ENCODE data around the gene PTRH1. TPM values are rescaled to one million over a fixed set of nuclear protein-coding genes. Genes with fewer than 3 reads are reported as not detected.
"Not testable (repeated sequence)": the region's sequence is repeated elsewhere in the genome, so short reads cannot be mapped to it uniquely, and the experiment has no call there.

The PTRH1 gene
- total RNA-seq, 1 experiment from 2014 or later = 8.7 TPM

- Histone ChIP-seq H3K4me1 (no peaks in the 10 kb centered on the region), H3K27me3 (replicated peaks; ENCODE audit: control insufficient read depth, insufficient read depth, low read length) (no peaks in the 10 kb centered on the region; the same call in 1 of the 2 replicates), H3K9me3 (no peaks in the 10 kb centered on the region), H3K4me3 (ENCODE audit: low read depth, low read length) (no peak overlapping the region), H3K36me3 (ENCODE audit: control insufficient read depth, insufficient read depth, low read length) (no peaks in the 10 kb centered on the region)
- POLR2A ChIA-PET = no interaction called here
- H3K36me3 Mint-ChIP-seq (ENCODE audit: insufficient read depth, unreplicated experiment) = no peaks in the 10 kb centered on the region
- no peak overlapping the region for H3K4me3 Mint-ChIP-seq (ENCODE audit: unreplicated experiment)
- no peak for TF ChIP-seq CTCF (IDR thresholded peaks at IDR 0.05; ENCODE audit: insufficient read depth in 1 of 2, low read depth in 1 of 2, low read length in 1 of 2, severe bottlenecking in 1 of 2, unreplicated experiment in 1 of 2)
- DNase-seq = no peak
- no TSS peak for BruUV-seq (replicated peaks)
- CTCF ChIA-PET = no interaction called here
- H3K27ac Mint-ChIP-seq (ENCODE audit: unreplicated experiment) = no peak overlapping the region
- intact Hi-C loops (cut with micrococcal nuclease; ENCODE audit: unreplicated experiment) = no loop called here
- no peaks in the 10 kb centered on the region for H3K4me1 Mint-ChIP-seq (ENCODE audit: low read depth, unreplicated experiment)
- peaks cover 14% of the 10 kb centered on the region for H3K27me3 Mint-ChIP-seq (ENCODE audit: insufficient read depth, unreplicated experiment)
- H3K9me3 Mint-ChIP-seq (ENCODE audit: unreplicated experiment) = no peaks in the 10 kb centered on the region
Observed at GRCh38 chr9:127761491-127761956, 46.1 kb upstream of the PTRH1 start.

GRCh38 chr9:127761061-127761460 is 45.6 kb upstream of the PTRH1 start:
- Mint-ChIP-seq H3K27me3 (ENCODE audit: insufficient read depth, unreplicated experiment) (peaks cover 14% of the 10 kb centered on the region), H3K4me3 (ENCODE audit: unreplicated experiment) (no peak overlapping the region), H3K9me3 (ENCODE audit: unreplicated experiment) (no peaks in the 10 kb centered on the region), H3K4me1 (ENCODE audit: low read depth, unreplicated experiment) (no peaks in the 10 kb centered on the region), H3K27ac (ENCODE audit: unreplicated experiment) (no peak overlapping the region), H3K36me3 (ENCODE audit: insufficient read depth, unreplicated experiment) (no peaks in the 10 kb centered on the region)
- no peaks in the 10 kb centered on the region for H3K9me3 ChIP-seq
- intact Hi-C loops (cut with micrococcal nuclease; ENCODE audit: unreplicated experiment) = no loop called here
- no peaks in the 10 kb centered on the region; the same call in 1 of the 2 replicates for H3K27me3 ChIP-seq (replicated peaks; ENCODE audit: control insufficient read depth, insufficient read depth, low read length)
- H3K36me3 ChIP-seq (ENCODE audit: control insufficient read depth, insufficient read depth, low read length) = no peaks in the 10 kb centered on the region
- CTCF ChIA-PET = no interaction called here
- H3K4me3 ChIP-seq (ENCODE audit: low read depth, low read length) = no peak overlapping the region
- no peak for TF ChIP-seq CTCF (IDR thresholded peaks at IDR 0.05; ENCODE audit: insufficient read depth in 1 of 2, low read depth in 1 of 2, low read length in 1 of 2, severe bottlenecking in 1 of 2, unreplicated experiment in 1 of 2)
- no peaks in the 10 kb centered on the region for H3K4me1 ChIP-seq
- POLR2A ChIA-PET = no interaction called here
- DNase-seq = no peak
- BruUV-seq (replicated peaks) = no TSS peak

- no peak overlapping the region for H3K4me3 Mint-ChIP-seq (ENCODE audit: unreplicated experiment)
- no TSS peak for BruUV-seq (replicated peaks)
- peaks cover 16% of the 10 kb centered on the region for H3K27me3 Mint-ChIP-seq (ENCODE audit: insufficient read depth, unreplicated experiment)
- no peak for TF ChIP-seq CTCF (IDR thresholded peaks at IDR 0.05; ENCODE audit: insufficient read depth in 1 of 2, low read depth in 1 of 2, low read length in 1 of 2, severe bottlenecking in 1 of 2, unreplicated experiment in 1 of 2)
- no peaks in the 10 kb centered on the region for H3K36me3 ChIP-seq (ENCODE audit: control insufficient read depth, insufficient read depth, low read length)
- no peak overlapping the region for H3K4me3 ChIP-seq (ENCODE audit: low read depth, low read length)
- H3K27me3 ChIP-seq (replicated peaks; ENCODE audit: control insufficient read depth, insufficient read depth, low read length) = peaks cover 2% of the 10 kb centered on the region
- H3K9me3 ChIP-seq = no peaks in the 10 kb centered on the region
- no peaks in the 10 kb centered on the region for H3K9me3 Mint-ChIP-seq (ENCODE audit: unreplicated experiment)
- ChIA-PET POLR2A (no interaction called here), CTCF (no interaction called here)
- no peaks in the 10 kb centered on the region for H3K4me1 Mint-ChIP-seq (ENCODE audit: low read depth, unreplicated experiment)
- H3K27ac Mint-ChIP-seq (ENCODE audit: unreplicated experiment) = no peak overlapping the region
- no peak for DNase-seq
- H3K4me1 ChIP-seq = 0 out of 2 replicates have a peak, but pooled peaks cover 3% of the 10 kb centered on the region
- H3K36me3 Mint-ChIP-seq (ENCODE audit: insufficient read depth, unreplicated experiment) = peaks cover 5% of the 10 kb centered on the region
- intact Hi-C loops (cut with micrococcal nuclease; ENCODE audit: unreplicated experiment) = no loop called here
Observed at GRCh38 chr9:127758843-127759242, 43.4 kb upstream of the PTRH1 start.

GRCh38 chr9:127756776-127757175 is 41.3 kb upstream of the PTRH1 start:
- peaks cover 14% of the 10 kb centered on the region for H3K27me3 Mint-ChIP-seq (ENCODE audit: insufficient read depth, unreplicated experiment)
- H3K4me1 ChIP-seq; intact Hi-C loops (cut with micrococcal nuclease; ENCODE audit: unreplicated experiment); H3K9me3 Mint-ChIP-seq (ENCODE audit: unreplicated experiment); H3K27ac Mint-ChIP-seq (ENCODE audit: unreplicated experiment); BruUV-seq (replicated peaks); DNase-seq; H3K4me1 Mint-ChIP-seq (ENCODE audit: low read depth, unreplicated experiment); POLR2A ChIA-PET; H3K4me3 ChIP-seq (ENCODE audit: low read depth, low read length); H3K9me3 ChIP-seq; H3K4me3 Mint-ChIP-seq (ENCODE audit: unreplicated experiment); H3K27me3 ChIP-seq (replicated peaks; ENCODE audit: control insufficient read depth, insufficient read depth, low read length); H3K36me3 ChIP-seq (ENCODE audit: control insufficient read depth, insufficient read depth, low read length); H3K36me3 Mint-ChIP-seq (ENCODE audit: insufficient read depth, unreplicated experiment): not testable (repeated sequence)
- CTCF ChIA-PET = interaction anchor here (0.5 to 0.6 kb wide), 2 partner anchors 19 to 113 kb away, joined by 4 read pairs; no protein-coding TSS in a partner anchor

Data from Caco-2 (cell line).